BJ (cell line): ENCODE measurements around the gene STEAP2. TPM values are rescaled to one million over a fixed set of nuclear protein-coding genes. Genes with fewer than 3 reads are reported as not detected.

Experiments
- CTCF ChIA-PET: fragments of 350-600 bp; formaldehyde crosslinking; extraction: SDS; loops from one replicate; lab custom pipeline; 2021; ENCODE audit warnings: antibody characterized with exemption, inconsistent platforms; lab: Yijun Ruan, JAX
- POLR2A ChIA-PET: fragments of 300-600 bp; sonication (Branson Sonifier 250); formaldehyde crosslinking; extraction: SDS; loops from one replicate; lab custom pipeline; 2021; ENCODE audit warnings: antibody characterized with exemption; lab: Charles Lee
- DNase-seq: peaks from one replicate; pipeline ENCODE4 v3.0.0-alpha.2; 2011; ENCODE audit warnings: low read depth
- H3K27me3 ChIP-seq: 2 replicates; pipeline ENCODE4 v1.6.0; 2011; ENCODE audit warnings: low read length; ENCODE audit not compliant: control insufficient read depth, insufficient read depth
- H3K36me3 ChIP-seq: 2 replicates; pipeline ENCODE4 v1.5.1; 2011; ENCODE audit warnings: low read length; ENCODE audit not compliant: control insufficient read depth, insufficient read depth
- H3K4me3 ChIP-seq: 2 replicates; pipeline ENCODE4 v1.5.1; 2011; ENCODE audit warnings: low read depth, mild to moderate bottlenecking, control low read depth, low read length
- polyA plus RNA-seq: library from polyadenylated mRNA; depleted of rRNA; stranded (reverse); fragments of >200 nt; gene quantifications from 2 replicates; pipeline ENCODE4 v1.2.3, GENCODE V29; 2011
- TF ChIP-seq, protein P1 (sequence below): IDR thresholded peaks from 2 replicates; pipeline ENCODE4 v1.5.1; 2011; ENCODE audit warnings: low read depth, mild to moderate bottlenecking, control low read depth, inconsistent platforms, low read length, moderate library complexity; ENCODE audit not compliant: insufficient read depth

The STEAP2 gene
- polyA plus RNA-seq, 1 experiment: 2.1 TPM

DNA sequence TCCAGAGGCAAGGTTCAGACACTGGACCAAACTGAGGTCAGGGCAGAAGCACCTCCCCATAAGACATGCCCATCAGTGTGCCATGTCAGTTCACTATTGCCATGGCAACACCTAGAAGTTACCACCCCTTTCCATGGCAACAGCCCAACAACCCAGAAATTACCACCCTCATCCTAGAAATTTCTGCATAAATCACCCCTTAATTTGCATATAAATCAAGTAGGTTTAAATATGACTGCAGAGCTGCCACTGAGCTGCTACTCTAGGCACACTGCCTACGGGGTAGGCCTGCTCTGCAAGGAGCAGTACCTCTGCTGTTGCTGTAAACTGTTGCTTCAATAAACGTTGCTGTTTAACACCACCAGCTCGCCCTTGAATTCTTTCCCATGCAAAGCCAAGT lies 12.7 kb downstream of the STEAP2 start:
- POLR2A ChIA-PET: no interaction called here
- DNase-seq: no peak

DNA sequence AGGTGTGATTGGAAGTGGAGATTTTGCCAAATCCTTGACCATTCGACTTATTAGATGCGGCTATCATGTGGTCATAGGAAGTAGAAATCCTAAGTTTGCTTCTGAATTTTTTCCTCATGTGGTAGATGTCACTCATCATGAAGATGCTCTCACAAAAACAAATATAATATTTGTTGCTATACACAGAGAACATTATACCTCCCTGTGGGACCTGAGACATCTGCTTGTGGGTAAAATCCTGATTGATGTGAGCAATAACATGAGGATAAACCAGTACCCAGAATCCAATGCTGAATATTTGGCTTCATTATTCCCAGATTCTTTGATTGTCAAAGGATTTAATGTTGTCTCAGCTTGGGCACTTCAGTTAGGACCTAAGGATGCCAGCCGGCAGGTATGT lies 13.6 kb downstream of the STEAP2 start:
- Histone ChIP-seq H3K4me3 (no peak overlapping the region), H3K36me3 (no peaks in the 10 kb centered on the region), H3K27me3 (no peaks in the 10 kb centered on the region)
- DNase-seq: no peak
- TF ChIP-seq, protein P1, sequence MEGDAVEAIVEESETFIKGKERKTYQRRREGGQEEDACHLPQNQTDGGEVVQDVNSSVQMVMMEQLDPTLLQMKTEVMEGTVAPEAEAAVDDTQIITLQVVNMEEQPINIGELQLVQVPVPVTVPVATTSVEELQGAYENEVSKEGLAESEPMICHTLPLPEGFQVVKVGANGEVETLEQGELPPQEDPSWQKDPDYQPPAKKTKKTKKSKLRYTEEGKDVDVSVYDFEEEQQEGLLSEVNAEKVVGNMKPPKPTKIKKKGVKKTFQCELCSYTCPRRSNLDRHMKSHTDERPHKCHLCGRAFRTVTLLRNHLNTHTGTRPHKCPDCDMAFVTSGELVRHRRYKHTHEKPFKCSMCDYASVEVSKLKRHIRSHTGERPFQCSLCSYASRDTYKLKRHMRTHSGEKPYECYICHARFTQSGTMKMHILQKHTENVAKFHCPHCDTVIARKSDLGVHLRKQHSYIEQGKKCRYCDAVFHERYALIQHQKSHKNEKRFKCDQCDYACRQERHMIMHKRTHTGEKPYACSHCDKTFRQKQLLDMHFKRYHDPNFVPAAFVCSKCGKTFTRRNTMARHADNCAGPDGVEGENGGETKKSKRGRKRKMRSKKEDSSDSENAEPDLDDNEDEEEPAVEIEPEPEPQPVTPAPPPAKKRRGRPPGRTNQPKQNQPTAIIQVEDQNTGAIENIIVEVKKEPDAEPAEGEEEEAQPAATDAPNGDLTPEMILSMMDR: no peak
- CTCF ChIA-PET: interaction anchor here (1.6 to 2.4 kb wide), 2 partner anchors 13 to 15 kb away, joined by 5 to 13 read pairs; partner anchors contain the start of gene STEAP2
- POLR2A ChIA-PET: no interaction called here

More for the DNA sequence above, 12.7 kb downstream of the STEAP2 start:
- TF ChIP-seq, protein P1: no peak
- CTCF ChIA-PET: interaction anchor here (1.0 to 2.4 kb wide), 3 partner anchors 12 to 21 kb away, joined by 4 to 13 read pairs (median 5); partner anchors contain the start of gene STEAP2
- no peaks in the 10 kb centered on the region for H3K36me3 ChIP-seq
- H3K4me3 ChIP-seq: no peak overlapping the region
- no peaks in the 10 kb centered on the region for H3K27me3 ChIP-seq

DNA sequence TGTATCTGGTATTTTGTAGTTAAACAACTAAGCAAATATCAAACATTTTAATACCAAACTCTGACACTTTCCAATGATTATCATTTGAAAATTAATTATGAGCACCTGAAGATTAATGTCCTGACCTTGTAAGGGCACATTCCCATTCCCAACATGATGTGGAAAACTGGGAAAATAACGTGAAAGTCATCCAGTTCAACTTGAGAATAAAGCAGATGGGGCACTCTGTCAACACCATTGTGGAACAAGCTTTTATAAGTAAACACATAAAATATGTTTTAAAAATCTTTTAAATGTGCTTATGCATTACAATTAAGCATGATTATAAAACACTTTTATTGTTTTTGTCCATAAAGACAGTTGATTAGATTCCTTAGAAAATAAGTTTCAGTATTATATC lies 14.1 kb downstream of the STEAP2 start:
- Histone ChIP-seq H3K36me3 (no peaks in the 10 kb centered on the region), H3K4me3 (no peak overlapping the region), H3K27me3 (no peaks in the 10 kb centered on the region)
- ChIA-PET CTCF (no interaction called here), POLR2A (no interaction called here)
- DNase-seq: no peak
- TF ChIP-seq, protein P1: no peak

DNA sequence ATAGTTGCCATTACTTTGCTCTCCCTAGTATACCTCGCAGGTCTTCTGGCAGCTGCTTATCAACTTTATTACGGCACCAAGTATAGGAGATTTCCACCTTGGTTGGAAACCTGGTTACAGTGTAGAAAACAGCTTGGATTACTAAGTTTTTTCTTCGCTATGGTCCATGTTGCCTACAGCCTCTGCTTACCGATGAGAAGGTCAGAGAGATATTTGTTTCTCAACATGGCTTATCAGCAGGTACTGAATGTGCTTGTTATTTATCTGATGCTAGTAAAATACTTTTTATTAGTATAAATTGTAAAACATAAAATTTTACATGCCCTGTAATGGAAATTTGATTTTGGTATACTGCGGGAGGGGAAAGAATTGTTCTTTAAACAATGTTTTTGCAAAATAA lies 15.7 kb downstream of the STEAP2 start:
- TF ChIP-seq, protein P1: no peak
- Histone ChIP-seq H3K36me3 (no peaks in the 10 kb centered on the region), H3K4me3 (no peak overlapping the region), H3K27me3 (no peaks in the 10 kb centered on the region)
- DNase-seq: no peak
- CTCF ChIA-PET: interaction anchor here (1.1 to 1.4 kb wide), 2 partner anchors 12 to 15 kb away, joined by 3 to 5 read pairs; partner anchors contain the start of gene STEAP2
- POLR2A ChIA-PET: no interaction called here

DNA sequence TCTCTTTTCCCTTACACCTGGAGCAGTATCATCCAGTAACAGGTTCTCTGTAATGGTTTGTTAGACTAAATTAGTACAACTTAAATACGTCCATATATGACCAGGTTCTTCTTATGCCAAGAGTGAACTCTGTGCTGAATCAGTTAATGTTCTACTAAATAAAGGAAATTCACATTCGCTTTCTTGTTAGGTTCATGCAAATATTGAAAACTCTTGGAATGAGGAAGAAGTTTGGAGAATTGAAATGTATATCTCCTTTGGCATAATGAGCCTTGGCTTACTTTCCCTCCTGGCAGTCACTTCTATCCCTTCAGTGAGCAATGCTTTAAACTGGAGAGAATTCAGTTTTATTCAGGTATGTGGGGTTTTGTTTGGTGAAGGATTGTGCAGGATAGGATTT lies 18.1 kb downstream of the STEAP2 start:
- CTCF ChIA-PET: interaction anchor here (1.2 kb wide), 2 partner anchors 15 to 18 kb away, joined by 3 to 6 read pairs; partner anchors contain the start of gene STEAP2
- no peaks in the 10 kb centered on the region for H3K36me3 ChIP-seq
- no peak for DNase-seq
- no peak overlapping the region for H3K4me3 ChIP-seq
- TF ChIP-seq, protein P1: no peak
- POLR2A ChIA-PET: no interaction called here
- no peaks in the 10 kb centered on the region for H3K27me3 ChIP-seq
